Skeletal muscle tissue (tissue), 1 donor: ENCODE results near the gene ADGRA3. TPM values are rescaled to one million over a fixed set of nuclear protein-coding genes. Genes with fewer than 3 reads are reported as not detected.

Experiments used
- total RNA-seq: library from RNA; depleted of rRNA; stranded (reverse); fragments of >200 nt; gene quantifications from one replicate; pipeline ENCODE4 v1.2.3, GENCODE V29; 2014

Gene ADGRA3
- total RNA-seq, 1 donor from 2014 or later = 92.4 TPM

Other genes with a start within 250 kb of the ADGRA3 start
- not detected for gene GBA3, start 176.9 kb upstream of the ADGRA3 start, total RNA-seq